Raji (cell line): ENCODE results near the gene TPM1.

Experiments used
- POLR2A ChIP-seq: IDR thresholded peaks from 2 replicates; pipeline ENCODE4 v1.6.1; 2011; ENCODE audit warnings: low read depth, low read length, control low read depth; ENCODE audit not compliant: insufficient read depth

TPM1 gene

DNA sequence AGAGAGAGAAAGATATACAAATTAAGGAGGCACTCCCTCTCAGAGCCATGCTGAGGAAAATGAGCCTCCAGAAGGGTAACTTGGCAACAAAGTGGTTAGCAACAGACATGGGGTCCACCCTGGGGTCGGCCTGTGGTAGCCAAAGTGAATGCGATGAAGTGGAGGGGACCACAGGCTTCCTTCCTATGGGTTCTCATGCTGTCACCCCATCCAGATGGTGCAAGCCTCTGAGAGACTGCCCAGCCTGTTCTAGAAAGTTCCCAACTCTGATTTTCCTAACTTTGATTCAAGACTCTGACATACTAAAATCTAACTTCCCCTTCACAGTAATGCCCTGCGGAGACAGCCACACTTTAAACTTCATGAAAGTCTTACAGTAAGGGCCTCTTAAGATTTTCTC is 60.9 kb downstream of the TPM1 start:
- TF ChIP-seq POLR2A = no peak

DNA sequence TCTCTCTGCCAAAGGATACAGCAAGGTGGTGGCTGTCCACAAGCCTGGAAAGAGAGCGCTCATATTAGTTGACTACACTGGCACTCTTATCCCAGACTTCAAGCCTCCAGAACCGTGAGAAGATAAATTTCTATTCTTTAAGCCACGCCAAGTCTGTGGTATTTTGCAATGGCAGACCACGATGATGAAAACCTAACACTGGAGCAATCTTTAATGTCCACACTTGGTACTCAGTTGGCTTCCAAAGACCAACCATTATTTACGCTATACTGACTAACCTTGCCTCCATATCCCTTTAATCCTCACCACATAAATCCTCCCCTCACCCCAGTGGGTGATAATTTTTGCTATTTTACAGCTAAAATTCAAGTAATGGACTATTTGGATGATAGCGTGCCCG is 62.2 kb downstream of the TPM1 start:
- no peak for TF ChIP-seq POLR2A

DNA sequence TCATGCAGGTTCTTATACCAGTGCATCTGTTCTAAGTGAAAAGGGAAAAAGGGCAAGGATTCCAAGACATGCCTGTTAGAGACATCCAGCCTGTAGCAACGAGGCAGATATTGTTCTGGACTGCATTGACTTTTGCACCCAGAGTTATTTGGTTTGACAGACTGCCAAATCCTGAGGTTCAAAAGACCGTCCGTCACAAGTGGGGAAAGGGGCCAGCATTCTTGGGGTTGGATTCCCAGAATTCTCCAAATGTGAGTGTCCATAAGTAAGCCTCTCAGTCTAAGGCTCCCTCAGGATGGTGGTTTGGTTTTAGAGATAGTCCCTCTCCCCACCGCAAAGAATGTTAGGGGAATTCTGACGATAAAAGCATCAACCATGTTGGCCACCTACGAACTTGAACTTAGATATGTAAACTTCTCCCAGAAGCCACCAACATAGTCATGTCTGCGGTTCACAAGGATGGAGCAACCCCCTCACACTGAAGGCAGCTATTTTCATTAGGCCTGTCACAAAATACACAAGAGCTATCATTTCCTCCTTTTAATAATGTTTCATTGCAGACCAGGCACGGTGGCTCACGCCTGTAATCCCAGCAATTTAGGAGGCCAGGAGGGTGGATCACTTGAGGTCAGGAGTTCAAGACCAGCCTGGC is 65.5 kb downstream of the TPM1 start:
- no peak for TF ChIP-seq POLR2A

DNA sequence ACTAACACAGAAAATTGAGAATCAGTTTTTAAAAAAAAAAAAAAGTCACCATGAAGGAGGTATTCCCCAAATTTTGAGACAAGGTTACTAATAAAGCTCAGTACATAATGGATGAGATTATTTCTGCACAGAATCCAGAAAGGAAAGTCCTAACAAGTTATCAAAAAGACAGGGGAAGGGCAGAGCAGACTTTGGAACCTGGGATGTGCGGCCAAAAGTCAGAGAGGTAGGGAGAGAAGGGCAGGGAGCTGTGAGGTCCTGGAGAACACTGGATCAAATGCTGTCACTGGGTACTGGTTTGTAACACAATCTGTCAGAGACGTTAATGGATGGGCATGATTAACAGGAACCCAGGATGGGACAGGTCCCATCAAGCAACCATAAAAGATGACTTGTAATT is 67.0 kb downstream of the TPM1 start:
- TF ChIP-seq POLR2A = no peak

DNA sequence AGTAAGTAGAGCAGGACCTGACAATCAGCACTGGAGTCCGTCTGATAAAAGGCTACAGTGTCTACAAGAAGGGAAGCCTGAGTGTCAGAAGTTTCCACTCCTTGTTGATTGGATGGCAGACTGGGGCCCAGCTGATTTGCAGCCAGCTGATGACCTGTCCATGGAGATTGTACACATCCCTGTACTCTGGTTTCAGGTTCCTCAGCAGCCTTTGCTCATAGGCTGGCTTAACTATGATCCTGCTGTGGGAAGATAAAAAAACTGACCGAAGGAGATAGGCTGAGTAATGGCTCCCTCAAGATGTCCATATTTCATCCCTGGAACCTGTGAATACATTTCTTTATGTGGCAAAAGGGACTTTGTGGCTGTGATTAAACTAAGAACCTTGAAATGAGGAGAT is 67.4 kb downstream of the TPM1 start:
- TF ChIP-seq POLR2A = no peak

DNA sequence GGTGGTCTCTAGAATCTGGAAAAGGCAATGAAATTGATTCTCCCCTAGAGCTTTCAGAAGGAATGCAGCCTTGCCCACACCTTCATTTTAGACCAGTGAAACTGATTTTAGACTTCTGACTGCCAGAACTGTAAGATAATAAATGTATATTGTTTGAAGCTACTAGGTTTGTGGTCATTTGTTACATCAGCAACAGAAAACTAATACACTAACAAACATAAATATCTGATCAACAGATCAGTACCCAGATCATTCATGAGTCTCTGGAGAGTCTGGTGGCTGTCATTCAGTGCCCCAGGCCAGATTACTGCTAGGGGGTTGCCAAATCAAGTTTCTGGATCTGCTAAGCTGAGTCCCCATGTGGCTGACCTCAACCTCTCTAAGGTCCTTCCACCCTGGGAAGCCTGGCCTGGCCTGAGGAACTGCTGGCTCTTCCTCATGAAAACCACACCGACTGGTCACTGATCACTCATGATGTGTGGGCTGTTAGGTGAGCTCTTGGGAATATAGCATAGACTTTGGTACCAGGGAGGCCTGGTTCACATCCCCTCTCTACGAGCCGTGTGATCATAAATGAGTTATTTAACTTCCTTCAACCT is 68.0 kb downstream of the TPM1 start:
- no peak for TF ChIP-seq POLR2A

DNA sequence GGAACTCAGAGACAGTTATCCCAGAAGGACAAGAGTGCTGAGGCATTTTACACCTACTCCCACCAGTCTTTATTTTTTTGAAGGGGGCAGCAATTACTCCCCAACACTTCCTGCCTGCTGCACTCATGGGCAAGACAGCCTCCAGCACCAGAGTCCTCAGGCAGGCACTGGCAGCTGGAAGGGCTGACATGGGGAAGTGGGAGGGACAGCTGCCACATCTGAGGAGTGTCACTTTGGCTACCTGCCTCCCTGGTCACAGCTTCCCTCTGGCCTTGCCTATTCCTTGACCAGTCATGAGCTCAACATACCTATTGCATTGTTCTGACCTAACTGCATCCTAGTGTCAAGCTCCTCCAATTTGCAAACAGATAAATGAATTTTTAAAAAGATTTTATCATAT is 68.9 kb downstream of the TPM1 start:
- TF ChIP-seq POLR2A = no peak

DNA sequence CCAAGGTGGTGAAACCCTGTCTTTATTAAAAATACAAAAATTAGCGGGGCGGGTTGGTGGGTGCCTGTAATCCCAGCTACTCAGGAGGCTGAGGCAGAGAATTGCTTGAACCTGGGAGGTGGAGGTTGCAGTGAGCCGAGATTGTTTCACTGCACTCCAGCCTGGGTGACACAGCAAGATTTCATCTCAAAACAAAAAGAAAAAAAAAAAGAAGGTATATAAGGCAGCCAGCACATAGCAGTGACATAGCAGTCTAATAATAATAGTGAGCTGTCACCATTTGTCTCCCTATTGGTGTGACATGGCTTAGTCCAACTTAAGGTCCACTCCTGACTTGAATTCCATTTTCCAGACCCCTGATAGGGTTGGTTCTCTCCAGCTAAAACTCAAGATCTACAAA is 70.3 kb downstream of the TPM1 start:
- TF ChIP-seq POLR2A = no peak

DNA sequence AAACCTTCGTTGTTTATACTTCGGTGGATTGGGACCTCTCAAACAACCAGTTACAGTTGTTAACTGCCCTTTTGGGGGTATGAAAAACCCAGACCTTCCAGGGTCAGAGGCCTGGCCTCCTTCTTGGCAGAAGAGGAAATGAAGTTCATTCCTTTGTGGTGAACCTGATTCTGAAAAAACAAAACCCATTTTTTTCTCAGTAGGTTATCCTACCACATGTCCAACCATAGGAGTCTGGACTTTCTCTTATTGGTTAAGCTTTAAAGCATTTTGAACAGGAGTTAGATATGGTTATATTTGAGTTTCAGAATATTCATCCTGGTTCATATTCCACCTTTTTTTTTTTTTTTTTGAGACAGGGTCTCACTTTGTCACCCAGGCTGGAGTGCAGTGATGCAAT is 71.9 kb downstream of the TPM1 start:
- TF ChIP-seq POLR2A = no peak
